Activated naive CD8-positive, alpha-beta T cell treated with anti-CD3 and anti-CD28 coated beads for 36 hours (primary cell): ENCODE results near the gene TNNT1. TPM values are rescaled to one million over a fixed set of nuclear protein-coding genes. Genes with fewer than 3 reads are reported as not detected.

Experiments
- DNase-seq: peaks from one replicate; pipeline ENCODE4 v3.0.0; 2021
- H3K27ac Mint-ChIP-seq: one replicate; pipeline ENCODE4 v1.8.0; 2022; ENCODE audit warnings: mild to moderate bottlenecking, moderate library complexity, mixed read lengths
- H3K27me3 Mint-ChIP-seq: one replicate; pipeline ENCODE4 v1.8.0; 2022; ENCODE audit warnings: mild to moderate bottlenecking, mixed read lengths
- H3K36me3 Mint-ChIP-seq: one replicate; pipeline ENCODE4 v1.8.0; 2021; ENCODE audit warnings: mild to moderate bottlenecking, mixed read lengths
- H3K4me1 Mint-ChIP-seq: one replicate; pipeline ENCODE4 v1.8.0; 2021; ENCODE audit warnings: mixed read lengths
- H3K4me3 Mint-ChIP-seq: one replicate; pipeline ENCODE4 v1.8.0; 2022; ENCODE audit warnings: mild to moderate bottlenecking, moderate library complexity, mixed read lengths
- H3K9me3 Mint-ChIP-seq: one replicate; pipeline ENCODE4 v1.8.0; 2022; ENCODE audit warnings: mixed read lengths
- total RNA-seq, 2 experiments: library from RNA; stranded (reverse); gene quantifications; one replicate each; pipeline ENCODE4 v1.2.3, GENCODE V29; 2021

Gene TNNT1, protein sequence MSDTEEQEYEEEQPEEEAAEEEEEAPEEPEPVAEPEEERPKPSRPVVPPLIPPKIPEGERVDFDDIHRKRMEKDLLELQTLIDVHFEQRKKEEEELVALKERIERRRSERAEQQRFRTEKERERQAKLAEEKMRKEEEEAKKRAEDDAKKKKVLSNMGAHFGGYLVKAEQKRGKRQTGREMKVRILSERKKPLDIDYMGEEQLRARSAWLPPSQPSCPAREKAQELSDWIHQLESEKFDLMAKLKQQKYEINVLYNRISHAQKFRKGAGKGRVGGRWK
- total RNA-seq: not detected

- peaks cover 16% of the 10 kb centered on the region for H3K9me3 Mint-ChIP-seq
These were observed at the start of gene TNNT1 for GRCh38 chr19:55149078-55150003. TNNT1 (minus strand) TSS chr19:55149206; CDS start chr19:55147157, 2,049 bp downstream.

GRCh38 chr19:55198651-55199050 lies 49.6 kb upstream of the TNNT1 start:
- H3K9me3 Mint-ChIP-seq: no peaks in the 10 kb centered on the region
- H3K4me1 Mint-ChIP-seq: no peaks in the 10 kb centered on the region
- H3K4me3 Mint-ChIP-seq: no peak overlapping the region
- no peaks in the 10 kb centered on the region for H3K36me3 Mint-ChIP-seq
- DNase-seq: no peak
- H3K27ac Mint-ChIP-seq: no peak overlapping the region
- H3K27me3 Mint-ChIP-seq: peaks cover 42% of the 10 kb centered on the region

More at GRCh38 chr19:55149078-55150003, at the start of gene TNNT1:
- Mint-ChIP-seq H3K4me1 (peaks cover 7% of the 10 kb centered on the region), H3K36me3 (peaks cover 5% of the 10 kb centered on the region), H3K27ac (no peak within 1 kb of the TSS), H3K27me3 (peaks cover 54% of the 10 kb centered on the region), H3K4me3 (no peak within 1 kb of the TSS)
- DNase-seq: no peak

DNA sequence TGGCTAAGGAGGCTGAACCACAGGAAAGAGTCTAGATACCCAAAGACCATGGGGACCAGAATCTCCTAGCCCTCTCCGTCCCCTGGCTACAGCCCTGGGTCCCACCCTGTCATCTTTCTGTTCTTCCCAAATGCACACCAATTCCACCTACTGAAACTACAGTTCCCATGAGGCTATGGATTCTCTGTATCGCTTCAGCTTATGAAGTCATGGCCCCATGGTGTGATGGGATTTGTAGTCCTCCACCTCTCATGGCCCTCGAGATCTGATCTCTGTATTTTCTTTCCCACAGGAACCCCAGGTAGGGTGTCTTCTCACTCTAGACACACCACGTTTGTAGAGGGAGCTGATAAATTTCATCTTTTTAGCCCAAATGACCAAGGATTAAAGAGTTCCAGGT lies 48.5 kb upstream of the TNNT1 start:
- no peak overlapping the region for H3K27ac Mint-ChIP-seq

GRCh38 chr19:55196803-55197202 lies 47.8 kb upstream of the TNNT1 start:
- DNase-seq: no peak
- H3K4me3 Mint-ChIP-seq: no peak overlapping the region
- H3K36me3 Mint-ChIP-seq: no peaks in the 10 kb centered on the region
- no peaks in the 10 kb centered on the region for H3K9me3 Mint-ChIP-seq
- H3K27me3 Mint-ChIP-seq: peaks cover 40% of the 10 kb centered on the region
- H3K27ac Mint-ChIP-seq: no peak overlapping the region
- H3K4me1 Mint-ChIP-seq: no peaks in the 10 kb centered on the region

More for the DNA sequence above, 48.5 kb upstream of the TNNT1 start:
- Mint-ChIP-seq H3K4me1 (no peaks in the 10 kb centered on the region), H3K36me3 (no peaks in the 10 kb centered on the region), H3K9me3 (no peaks in the 10 kb centered on the region), H3K27me3 (peaks cover 43% of the 10 kb centered on the region), H3K4me3 (no peak overlapping the region)
- DNase-seq: no peak

- no peak overlapping the region for H3K4me3 Mint-ChIP-seq
- peaks cover 2% of the 10 kb centered on the region for H3K4me1 Mint-ChIP-seq
- DNase-seq: no peak
- no peaks in the 10 kb centered on the region for H3K9me3 Mint-ChIP-seq
- peaks cover 16% of the 10 kb centered on the region for H3K27me3 Mint-ChIP-seq
- no peaks in the 10 kb centered on the region for H3K36me3 Mint-ChIP-seq
- H3K27ac Mint-ChIP-seq: no peak overlapping the region
These were observed 44.5 kb upstream of the TNNT1 start for GRCh38 chr19:55193481-55193880.

DNA sequence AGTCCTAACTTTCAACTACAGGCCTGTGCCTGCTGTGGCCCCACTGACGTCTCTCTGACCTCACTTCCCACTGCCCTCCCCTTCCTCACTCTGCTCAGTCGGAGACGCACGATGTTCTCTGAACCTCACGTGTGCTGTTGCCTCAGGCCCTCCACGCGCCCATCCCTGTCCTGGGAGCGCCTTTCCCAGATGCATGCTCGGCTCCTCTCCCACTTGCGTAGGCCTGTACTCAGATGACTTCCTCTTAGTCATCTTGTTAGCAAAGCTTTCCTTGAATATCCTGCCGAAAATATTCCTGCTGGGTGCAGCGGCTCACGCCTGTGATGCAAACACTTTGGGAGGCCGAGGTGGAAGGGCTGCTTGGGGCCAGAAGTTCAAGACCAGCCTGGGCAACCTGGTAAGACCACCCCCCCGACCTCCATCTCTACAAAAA lies 40.4 kb upstream of the TNNT1 start:
- Mint-ChIP-seq H3K27ac (no peak overlapping the region), H3K27me3 (peaks cover 21% of the 10 kb centered on the region), H3K4me3 (no peak overlapping the region)

DNA sequence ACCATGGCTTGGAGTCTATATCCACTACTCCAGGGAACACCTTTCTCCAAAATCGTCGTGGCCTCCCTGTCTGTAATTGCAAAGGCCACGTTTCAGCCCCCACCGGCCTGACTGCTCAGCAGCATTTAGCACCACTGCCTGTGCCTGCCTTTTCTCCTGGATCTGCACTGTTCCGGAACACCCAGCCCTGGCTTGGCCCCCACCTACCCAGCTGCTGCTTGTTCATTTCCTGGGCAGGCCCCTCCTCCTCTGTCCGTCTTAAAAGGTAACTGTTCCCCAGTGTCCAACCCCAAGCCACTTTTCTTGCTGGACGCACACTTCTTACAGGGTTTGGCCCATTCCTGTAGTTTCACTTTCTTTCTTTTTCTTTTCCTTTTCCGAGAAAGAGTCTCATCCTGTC lies 39.6 kb upstream of the TNNT1 start:
- Mint-ChIP-seq H3K4me3 (no peak overlapping the region), H3K27me3 (peaks cover 22% of the 10 kb centered on the region), H3K9me3 (no peaks in the 10 kb centered on the region), H3K36me3 (no peaks in the 10 kb centered on the region), H3K27ac (no peak overlapping the region), H3K4me1 (peaks cover 2% of the 10 kb centered on the region)
- DNase-seq: no peak

More for the DNA sequence above, 40.4 kb upstream of the TNNT1 start:
- no peaks in the 10 kb centered on the region for H3K9me3 Mint-ChIP-seq
- no peaks in the 10 kb centered on the region for H3K36me3 Mint-ChIP-seq
- DNase-seq: no peak
- peaks cover 2% of the 10 kb centered on the region for H3K4me1 Mint-ChIP-seq

- H3K27ac Mint-ChIP-seq: no peak overlapping the region
- no peaks in the 10 kb centered on the region for H3K36me3 Mint-ChIP-seq
- H3K4me1 Mint-ChIP-seq: peaks cover 2% of the 10 kb centered on the region
- no peaks in the 10 kb centered on the region for H3K9me3 Mint-ChIP-seq
- H3K4me3 Mint-ChIP-seq: no peak overlapping the region
- peaks cover 37% of the 10 kb centered on the region for H3K27me3 Mint-ChIP-seq
- no peak for DNase-seq
These were observed 37.1 kb upstream of the TNNT1 start for GRCh38 chr19:55186080-55186479.

DNA sequence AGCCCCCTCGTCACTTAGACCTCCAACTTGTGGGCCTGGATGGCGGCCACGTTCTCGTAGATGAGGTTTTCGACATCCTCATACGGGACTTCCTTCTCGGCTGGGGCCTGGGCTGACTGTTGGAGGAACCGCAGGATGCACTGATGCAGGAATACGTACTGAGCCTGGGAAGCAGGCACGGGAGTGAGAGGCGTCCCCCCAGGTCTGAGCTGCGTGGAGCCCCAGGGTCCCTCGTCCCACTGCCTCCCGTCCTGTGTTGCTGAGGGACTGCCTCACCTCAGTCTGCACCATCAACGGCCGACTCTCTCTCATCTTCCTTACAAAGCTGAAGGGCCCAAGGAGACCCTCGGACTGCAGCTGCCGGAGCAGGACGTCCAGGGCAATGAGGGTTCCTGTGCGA lies 32.7 kb upstream of the TNNT1 start:
- H3K36me3 Mint-ChIP-seq: no peaks in the 10 kb centered on the region
- H3K27me3 Mint-ChIP-seq: peaks cover 77% of the 10 kb centered on the region
- no peaks in the 10 kb centered on the region for H3K9me3 Mint-ChIP-seq
- H3K27ac Mint-ChIP-seq: no peak overlapping the region
- H3K4me3 Mint-ChIP-seq: no peak overlapping the region
- DNase-seq: no peak
- peaks cover 11% of the 10 kb centered on the region for H3K4me1 Mint-ChIP-seq

DNA sequence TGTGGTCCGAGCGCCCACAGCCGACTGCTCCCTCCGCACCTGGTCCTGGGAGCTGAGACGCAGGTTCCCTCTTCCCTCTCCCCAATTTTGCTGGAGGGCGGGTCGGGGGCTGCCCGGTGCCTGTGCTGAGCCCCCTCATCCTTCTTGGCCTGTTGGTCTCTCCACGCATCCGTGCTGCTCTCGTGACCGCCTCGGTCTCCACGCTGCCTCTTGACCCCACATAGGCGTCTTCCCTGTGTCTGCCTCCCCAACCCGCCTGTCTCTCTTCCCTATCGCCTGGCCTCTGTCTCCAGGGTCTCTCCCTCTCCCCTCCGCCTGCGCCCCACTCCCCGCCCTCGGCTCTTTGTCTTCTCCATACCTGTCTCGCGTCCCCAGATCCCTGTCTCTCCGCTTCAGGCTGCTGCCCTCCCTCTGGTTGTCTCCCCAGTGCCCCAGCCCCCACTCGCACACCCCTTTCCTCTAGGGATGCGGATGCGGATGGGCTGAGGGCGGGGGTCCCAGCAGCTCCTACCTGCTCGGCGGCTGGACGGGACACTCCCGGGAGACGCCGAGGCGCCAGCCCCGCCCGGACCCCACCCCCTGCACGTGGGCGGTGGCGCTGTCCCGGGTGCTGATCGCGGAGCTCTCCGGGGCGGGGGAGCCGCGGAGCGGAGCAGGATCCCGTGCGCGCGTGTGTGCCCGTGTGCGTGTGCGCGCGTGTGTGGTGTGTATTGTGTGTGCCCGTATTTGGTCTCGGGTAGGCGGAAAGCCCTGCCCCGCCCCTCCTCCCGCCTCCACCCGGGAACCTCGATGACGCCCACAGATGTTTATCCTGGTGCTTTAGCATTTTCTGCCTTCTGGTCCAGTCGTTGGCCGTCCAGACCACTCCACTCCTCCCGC lies 30.8 kb upstream of the TNNT1 start, which contains the start of gene SYT5:
Gene SYT5 (minus strand): TSS at position 684 of the 879 bp plus-strand sequence. CDS start 1,248 bp downstream, outside the sequence.
- no peaks in the 10 kb centered on the region for H3K36me3 Mint-ChIP-seq
- H3K9me3 Mint-ChIP-seq: peaks cover 2% of the 10 kb centered on the region
- peaks cover 11% of the 10 kb centered on the region for H3K4me1 Mint-ChIP-seq
- peaks cover 86% of the 10 kb centered on the region for H3K27me3 Mint-ChIP-seq
- peak within 1 kb of the TSS; percentile 68 for H3K4me3 Mint-ChIP-seq
- DNase-seq: peak; percentile 73
- peak within 1 kb of the TSS; percentile 15 for H3K27ac Mint-ChIP-seq

DNA sequence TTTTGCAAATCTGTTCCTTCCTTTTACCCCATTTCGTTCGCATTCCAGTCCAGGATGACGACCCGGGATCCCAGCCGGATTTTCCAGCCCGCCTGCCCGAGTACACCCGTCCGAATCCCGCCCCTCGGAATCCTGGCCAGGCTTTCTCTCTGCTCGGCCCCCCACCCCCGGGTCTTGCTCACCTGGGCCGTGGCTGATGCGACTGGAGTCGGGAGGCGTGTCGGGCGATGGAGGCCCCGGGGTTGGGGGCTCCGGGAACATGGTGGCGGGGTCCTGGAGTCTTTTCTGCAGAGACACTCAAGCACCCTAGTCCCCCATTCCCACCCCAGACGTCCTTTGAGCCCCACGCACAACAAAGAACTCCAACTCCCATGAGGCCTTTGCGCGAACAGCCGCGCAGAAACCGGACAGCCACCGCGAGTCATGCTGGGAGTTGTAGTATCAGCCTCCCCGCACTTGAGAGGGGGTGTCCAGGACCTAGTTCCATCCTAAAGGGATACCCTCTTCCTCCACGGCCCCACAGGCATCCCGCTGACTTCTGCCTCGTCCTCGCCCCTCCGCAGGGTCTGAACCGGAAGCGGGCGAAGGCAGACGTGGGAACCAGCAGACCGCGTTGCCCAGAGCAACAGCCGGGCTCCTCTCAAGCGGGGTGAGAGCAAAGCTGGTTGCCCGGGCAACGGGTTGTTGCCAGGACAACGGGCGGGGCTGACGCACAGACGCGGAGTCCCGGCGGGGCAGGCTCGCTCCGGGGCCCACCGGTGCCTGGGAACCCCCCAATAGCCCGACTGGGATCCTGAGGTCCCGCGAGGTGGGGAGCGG lies 30.0 kb upstream of the TNNT1 start:
- peaks cover 2% of the 10 kb centered on the region for H3K9me3 Mint-ChIP-seq
- H3K4me3 Mint-ChIP-seq: peak overlapping the region; percentile 68
- H3K4me1 Mint-ChIP-seq: peaks cover 13% of the 10 kb centered on the region
- peaks cover 90% of the 10 kb centered on the region for H3K27me3 Mint-ChIP-seq
- H3K27ac Mint-ChIP-seq: no peak overlapping the region
- no peaks in the 10 kb centered on the region for H3K36me3 Mint-ChIP-seq
- DNase-seq: peak; percentile 94

- H3K9me3 Mint-ChIP-seq: peaks cover 2% of the 10 kb centered on the region
- peaks cover 15% of the 10 kb centered on the region for H3K4me1 Mint-ChIP-seq
- H3K27ac Mint-ChIP-seq: no peak overlapping the region
- no peaks in the 10 kb centered on the region for H3K36me3 Mint-ChIP-seq
- no peak for DNase-seq
- no peak overlapping the region for H3K4me3 Mint-ChIP-seq
- H3K27me3 Mint-ChIP-seq: peaks cover 96% of the 10 kb centered on the region
These were observed 27.1 kb upstream of the TNNT1 start for GRCh38 chr19:55176076-55176475.

GRCh38 chr19:55175117-55175867 lies 26.3 kb upstream of the TNNT1 start:
- no peak overlapping the region for H3K4me3 Mint-ChIP-seq
- peaks cover 96% of the 10 kb centered on the region for H3K27me3 Mint-ChIP-seq
- H3K36me3 Mint-ChIP-seq: no peaks in the 10 kb centered on the region

More at GRCh38 chr19:55175117-55175867, 26.3 kb upstream of the TNNT1 start:
- no peak for DNase-seq
- no peak overlapping the region for H3K27ac Mint-ChIP-seq
- H3K9me3 Mint-ChIP-seq: peaks cover 2% of the 10 kb centered on the region
- H3K4me1 Mint-ChIP-seq: peaks cover 12% of the 10 kb centered on the region
